SK-N-SH (cell line): ENCODE measurements around the gene TRPM2. TPM values are rescaled to one million over a fixed set of nuclear protein-coding genes. Genes with fewer than 3 reads are reported as not detected.

Experiments used
- CTCF ChIA-PET: fragments of 300-600, 350-600 bp; formaldehyde crosslinking; extraction: SDS; loops from one replicate; lab custom pipeline; 2021; lab: Yijun Ruan, JAX
- POLR2A ChIA-PET: fragments of 350-600 bp; sonication (Branson Sonifier 250); formaldehyde crosslinking; extraction: SDS; loops from one replicate; lab custom pipeline; 2020; ENCODE audit warnings: antibody characterized with exemption, inconsistent platforms; lab: Yijun Ruan, JAX
- DNase-seq: peaks from one replicate; pipeline ENCODE4 v3.0.0; 2012
- H2AFZ ChIP-seq: fragments of 200-600 bp; sonication (generic); 2 replicates; pipeline ENCODE4 v1.8.1; 2016; ENCODE audit warnings: antibody characterized with exemption, mild to moderate bottlenecking, low read depth
- H3F3A ChIP-seq: fragments of 200-600 bp; sonication (generic); replicated peaks from 2 replicates; pipeline ENCODE3; 2016; ENCODE audit warnings: antibody characterized with exemption, mild to moderate bottlenecking; ENCODE audit not compliant: insufficient read depth
- H3K27ac ChIP-seq, 2 experiments: fragments of 200-500 bp in 1 of 2; fragments of 200-600 bp in 1 of 2; sonication (Bioruptor generic) in 1 of 2; sonication (generic), shearing (Covaris generic) in 1 of 2; 2 replicates each; pipeline versions ENCODE4 v1.5.1 to v1.6.1; 2014 to 2016; ENCODE audit warnings: low read depth in 2 of 2, inconsistent platforms in 1 of 2, low read length in 1 of 2, mild to moderate bottlenecking in 1 of 2, mixed read lengths in 1 of 2
- H3K27me3 ChIP-seq: fragments of 200-600 bp; sonication (generic), shearing (Covaris generic); 2 replicates; pipeline ENCODE4 v1.6.1; 2016; ENCODE audit warnings: mixed run types; ENCODE audit not compliant: insufficient read depth
- H3K36me3 ChIP-seq, 2 experiments: fragments of 200-500 bp in 1 of 2; fragments of 200-600 bp in 1 of 2; sonication (Bioruptor generic) in 1 of 2; sonication (generic) in 1 of 2; replicated peaks in 1 of 2; 2 replicates each; pipeline versions ENCODE3 to v1.5.1; 2014 to 2016; ENCODE audit warnings: low read length in 1 of 2, mild to moderate bottlenecking in 1 of 2; ENCODE audit not compliant: insufficient read depth in 2 of 2, control insufficient read depth in 1 of 2
- H3K4me1 ChIP-seq, 2 experiments: fragments of 200-500 bp in 1 of 2; fragments of 200-600 bp in 1 of 2; sonication (Bioruptor generic) in 1 of 2; sonication (generic), shearing (Covaris generic) in 1 of 2; 2 replicates each; pipeline versions ENCODE4 v1.5.1 to v1.6.1; 2014 to 2016; ENCODE audit warnings: low read depth in 1 of 2, low read length in 1 of 2, mixed run types in 1 of 2; ENCODE audit not compliant: insufficient read depth in 2 of 2, control insufficient read depth in 1 of 2
- H3K4me2 ChIP-seq: fragments of 200-600 bp; sonication (generic), shearing (Covaris generic); 2 replicates; pipeline ENCODE4 v1.6.1; 2017; ENCODE audit warnings: mixed run types
- H3K4me3 ChIP-seq, 2 experiments: fragments of 200-500 bp in 1 of 2; fragments of 200-600 bp in 1 of 2; sonication (Bioruptor generic) in 1 of 2; sonication (generic), shearing (Covaris generic) in 1 of 2; 2 replicates each; pipeline versions ENCODE4 v1.5.1 to v1.8.1; 2014 to 2016; ENCODE audit warnings: low read depth in 2 of 2, inconsistent platforms in 1 of 2, low read length in 1 of 2, mild to moderate bottlenecking in 1 of 2, mixed read lengths in 1 of 2, moderate library complexity in 1 of 2
- H3K79me2 ChIP-seq: fragments of 200-600 bp; sonication (generic); 2 replicates; pipeline ENCODE4 v1.8.1; 2017; ENCODE audit warnings: mild to moderate bottlenecking; ENCODE audit not compliant: insufficient read depth
- H3K9ac ChIP-seq: fragments of 200-600 bp; sonication (generic); 2 replicates; pipeline ENCODE4 v1.6.1; 2017; ENCODE audit warnings: mixed run types
- H3K9me2 ChIP-seq: fragments of 200-600 bp; sonication (generic); 2 replicates; pipeline ENCODE4 v1.6.1; 2017; ENCODE audit warnings: mixed run types
- H3K9me3 ChIP-seq: fragments of 200-600 bp; sonication (generic); 2 replicates; pipeline ENCODE4 v1.6.1; 2017; ENCODE audit warnings: mixed run types, mild to moderate bottlenecking, moderate library complexity
- H4K20me1 ChIP-seq: fragments of 200-600 bp; sonication (generic); 2 replicates; pipeline ENCODE4 v1.6.1; 2017; ENCODE audit warnings: mild to moderate bottlenecking, mixed run types; ENCODE audit not compliant: insufficient read depth
- EP300 ChIP-seq, 2 experiments: IDR thresholded peaks; 2 replicates each; pipeline versions ENCODE4 v1.4.0 to v1.6.1; 2012; ENCODE audit warnings: borderline replicate concordance in 1 of 2, low read depth in 1 of 2, low read length in 1 of 2
- FOSL2 ChIP-seq: IDR thresholded peaks from 2 replicates; pipeline ENCODE4 v1.4.0; 2012; ENCODE audit warnings: low read depth, mild to moderate bottlenecking, moderate library complexity, borderline replicate concordance
- FOXJ3 ChIP-seq: sonication (generic); formaldehyde crosslinking; IDR thresholded peaks from 2 replicates; pipeline ENCODE4 v1.5.1; 2020; ENCODE audit warnings: mild to moderate bottlenecking, missing genetic modification reagents
- NRF1 ChIP-seq: IDR thresholded peaks from 2 replicates; pipeline ENCODE4 v1.6.1; 2012; ENCODE audit warnings: low read depth, mild to moderate bottlenecking, low read length
- SMC3 ChIP-seq: IDR thresholded peaks from 2 replicates; pipeline ENCODE4 v1.6.1; 2012; ENCODE audit warnings: low read depth, low read length, improper control_type of control experiment
- ZBTB33 ChIP-seq: IDR thresholded peaks from 2 replicates; pipeline ENCODE4 v1.4.0; 2012; ENCODE audit warnings: low read depth, borderline replicate concordance
- WGBS: methylation state at CpG from one replicate; pipeline ENCODE4 v1.1.6; 2017; ENCODE audit warnings: low lambda C conversion rate; 5-methylcytosine and 5-hydroxymethylcytosine counted together
- polyA plus RNA-seq, 3 experiments: library from polyadenylated mRNA; depleted of rRNA; stranded (reverse); fragments of >200 nt; gene quantifications; 2 replicates each; pipeline ENCODE4 v1.2.3, GENCODE V29; 2012
- TF ChIP-seq, protein P1 (sequence below): IDR thresholded peaks from 2 replicates; pipeline ENCODE4; 2012

TRPM2 gene
- polyA plus RNA-seq, 1 of the 3 experiments (the other 2 are of a cell fraction) = not detected

DNA sequence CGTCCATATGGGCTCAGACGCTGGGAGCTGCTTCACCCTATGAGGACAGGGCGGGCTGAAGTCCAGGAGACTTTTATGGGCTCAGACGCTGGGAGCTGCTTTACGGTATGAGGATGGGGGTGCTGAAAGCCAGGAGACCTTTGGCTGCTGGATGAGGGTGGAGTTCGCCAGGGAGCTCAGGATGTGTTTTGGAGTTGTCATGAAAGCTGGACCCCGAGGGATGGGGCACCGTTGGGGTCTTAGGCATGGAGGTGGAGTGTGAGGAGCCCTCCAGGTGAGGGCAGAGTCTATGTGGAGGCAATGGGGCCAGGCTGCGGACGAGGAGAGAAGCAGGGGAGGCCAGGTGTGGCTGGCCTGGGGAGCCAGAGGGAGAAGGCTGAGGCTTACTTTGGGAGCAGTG is 27.5 kb downstream of the TRPM2 start:
- CTCF ChIA-PET = interaction anchor here (1.1 kb wide), 1 partner anchor 75 kb away, joined by 3 read pairs; no protein-coding TSS in a partner anchor
- Histone ChIP-seq H3K27me3 (peaks cover 47% of the 10 kb centered on the region), H3F3A (no peaks in the 10 kb centered on the region), H4K20me1 (no peaks in the 10 kb centered on the region), H3K9ac (no peak overlapping the region), H3K9me2 (no peaks in the 10 kb centered on the region), H2AFZ (no peak overlapping the region), H3K36me3 (no peaks in the 10 kb centered on the region), H3K27ac (no peak overlapping the region), H3K4me3 (no peak overlapping the region), H3K4me1 (no peaks in the 10 kb centered on the region; a peak in 1 of 4 replicates), H3K9me3 (peaks cover 5% of the 10 kb centered on the region; the same call in 1 of the 2 replicates), H3K79me2 (no peaks in the 10 kb centered on the region), H3K4me2 (no peak overlapping the region)
- TF ChIP-seq ZBTB33 (no peak), SMC3 (no peak), FOXJ3 (CRISPR knock-in tag) (no peak), EP300 (IDR thresholded peaks at IDR 0.05; ENCODE audit: borderline replicate concordance in 1 of 2, low read depth in 1 of 2, low read length in 1 of 2) (no peak), NRF1 (no peak), FOSL2 (no peak)
- TF ChIP-seq, protein P1, sequence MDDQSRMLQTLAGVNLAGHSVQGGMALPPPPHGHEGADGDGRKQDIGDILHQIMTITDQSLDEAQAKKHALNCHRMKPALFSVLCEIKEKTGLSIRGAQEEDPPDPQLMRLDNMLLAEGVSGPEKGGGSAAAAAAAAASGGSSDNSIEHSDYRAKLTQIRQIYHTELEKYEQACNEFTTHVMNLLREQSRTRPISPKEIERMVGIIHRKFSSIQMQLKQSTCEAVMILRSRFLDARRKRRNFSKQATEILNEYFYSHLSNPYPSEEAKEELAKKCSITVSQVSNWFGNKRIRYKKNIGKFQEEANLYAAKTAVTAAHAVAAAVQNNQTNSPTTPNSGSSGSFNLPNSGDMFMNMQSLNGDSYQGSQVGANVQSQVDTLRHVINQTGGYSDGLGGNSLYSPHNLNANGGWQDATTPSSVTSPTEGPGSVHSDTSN = no peak
- DNase-seq = no peak
- POLR2A ChIA-PET = no interaction called here
- 19% methylated on average over 10 of the region's 10 CpGs for WGBS

DNA sequence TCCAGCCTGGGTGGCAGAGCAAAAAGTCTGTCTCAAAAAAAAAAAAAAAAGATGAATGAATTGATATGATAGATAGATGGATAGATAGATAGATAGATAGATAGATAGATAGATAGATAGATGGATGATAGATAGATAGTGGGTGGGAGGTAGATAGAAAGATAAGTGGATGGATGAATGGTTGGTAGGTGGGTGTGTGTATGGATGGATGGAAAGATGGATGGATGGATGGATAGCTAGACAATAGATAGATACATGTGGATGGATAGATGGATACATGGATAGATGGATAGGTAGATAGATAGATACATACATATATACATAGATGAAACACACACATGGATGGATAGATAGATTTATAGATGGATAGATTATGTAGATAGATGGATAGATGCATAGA is 28.5 kb downstream of the TRPM2 start:
- Histone ChIP-seq H2AFZ (no peak overlapping the region), H3K9ac (no peak overlapping the region), H3K4me3 (no peak overlapping the region), H3K4me1 (no peaks in the 10 kb centered on the region; a peak in 1 of 4 replicates), H3F3A (no peaks in the 10 kb centered on the region), H3K4me2 (no peak overlapping the region), H3K9me2 (no peaks in the 10 kb centered on the region), H3K36me3 (no peaks in the 10 kb centered on the region), H3K27ac (no peak overlapping the region), H4K20me1 (no peaks in the 10 kb centered on the region), H3K9me3 (peaks cover 5% of the 10 kb centered on the region; the same call in 1 of the 2 replicates)
- CTCF ChIA-PET = no interaction called here
- POLR2A ChIA-PET = no interaction called here
- no peak for DNase-seq
- TF ChIP-seq, protein P1 = no peak
- TF ChIP-seq, all 33 proteins: peak for 0
- peaks cover 39% of the 10 kb centered on the region for H3K27me3 ChIP-seq
- H3K79me2 ChIP-seq = no peaks in the 10 kb centered on the region
